PC-3 (cell line): ENCODE data around the gene TOLLIP. TPM values are rescaled to one million over a fixed set of nuclear protein-coding genes. Genes with fewer than 3 reads are reported as not detected.

Source experiments
- ATAC-seq: fragments of 200-7000 bp; cut with Tn5 transposase; 2 replicates; pipeline ENCODE4 v1.9.1; 2020; ENCODE audit warnings: mild to moderate bottlenecking, moderate library complexity
- BruUV-seq: library from RNA; stranded (reverse); fragments of 400-500 nt; replicated peaks from 2 replicates; lab custom pipeline; 2021; lab: Mats Ljungman, UMichigan
- CTCF ChIA-PET: fragments of 300-600 bp; sonication (Branson Sonifier 250); formaldehyde crosslinking; loops from one replicate; lab custom pipeline; 2022; ENCODE audit warnings: antibody characterized with exemption; lab: Charles Lee
- POLR2A ChIA-PET: fragments of 300-600 bp; sonication (Branson Sonifier 250); formaldehyde crosslinking; loops from one replicate; lab custom pipeline; 2022; ENCODE audit warnings: antibody characterized with exemption; ENCODE audit not compliant: unreplicated experiment; lab: Charles Lee
- DNase-seq: peaks from one replicate; pipeline ENCODE4 v3.0.0-alpha.2; 2015
- H2AFZ ChIP-seq: fragments of 300-600 bp; sonication (generic); 2 replicates; pipeline ENCODE4 v1.6.0; 2016; ENCODE audit warnings: antibody characterized with exemption, low read length
- H3F3A ChIP-seq: fragments of 300-600 bp; sonication (generic); one replicate; pipeline ENCODE4 v1.6.0; 2017; ENCODE audit warnings: antibody characterized with exemption, low read length, control low read depth, mild to moderate bottlenecking; ENCODE audit not compliant: unreplicated experiment
- H3K27ac ChIP-seq: fragments of 300-600 bp; sonication (generic); 2 replicates; pipeline ENCODE4 v1.5.1; 2016; ENCODE audit warnings: mild to moderate bottlenecking, low read length
- H3K27me3 ChIP-seq: fragments of 300-600 bp; sonication (generic); 2 replicates; pipeline ENCODE4 v1.6.1; 2016; ENCODE audit warnings: low read length, mixed read lengths
- H3K36me3 ChIP-seq: fragments of 300-600 bp; sonication (generic); 2 replicates; pipeline ENCODE4 v1.6.1; 2016; ENCODE audit warnings: low read depth, mixed run types, low read length, mixed read lengths
- H3K4me1 ChIP-seq: fragments of 300-600 bp; sonication (generic); 2 replicates; pipeline ENCODE4 v1.5.1; 2016; ENCODE audit warnings: low read length; ENCODE audit not compliant: insufficient read depth
- H3K4me2 ChIP-seq: fragments of 300-600 bp; sonication (generic); 2 replicates; pipeline ENCODE4 v1.6.0; 2016; ENCODE audit warnings: low read length
- H3K4me3 ChIP-seq: fragments of 300-600 bp; sonication (generic); 2 replicates; pipeline ENCODE4 v1.5.1; 2016; ENCODE audit warnings: mild to moderate bottlenecking, low read length, mixed read lengths
- H3K79me2 ChIP-seq: fragments of 300-600 bp; sonication (generic); 2 replicates; pipeline ENCODE4 v1.6.1; 2017; ENCODE audit warnings: low read length, mixed read lengths
- H3K9ac ChIP-seq: fragments of 300-600 bp; sonication (generic); 2 replicates; pipeline ENCODE4 v1.6.0; 2016; ENCODE audit warnings: mild to moderate bottlenecking, low read length
- H3K9me2 ChIP-seq: fragments of 300-600 bp; sonication (generic); replicated peaks from 2 replicates; pipeline ENCODE4 v1.6.1; 2016; ENCODE audit warnings: mixed run types, low read length, mixed read lengths
- H3K9me3 ChIP-seq: fragments of 300-600 bp; sonication (generic); 2 replicates; pipeline ENCODE4 v1.6.1; 2016; ENCODE audit warnings: low read length, mixed read lengths
- H4K20me1 ChIP-seq: fragments of 300-600 bp; sonication (generic); 2 replicates; pipeline ENCODE4 v1.6.1; 2016; ENCODE audit warnings: low read length, mixed read lengths
- EZH2 ChIP-seq: fragments of 300-600 bp; sonication (generic); IDR thresholded peaks from one replicate; pipeline ENCODE4 v1.6.1; 2017; ENCODE audit warnings: antibody characterized with exemption, mild to moderate bottlenecking, low read length; ENCODE audit not compliant: unreplicated experiment
- EZH2phosphoT487 ChIP-seq: fragments of 300-600 bp; sonication (generic); IDR thresholded peaks from 2 replicates; pipeline ENCODE4 v1.6.1; 2018; ENCODE audit warnings: mild to moderate bottlenecking, antibody characterized with exemption, low read length, borderline replicate concordance
- intact Hi-C: fragments of 100-400 bp; cut with micrococcal nuclease; formaldehyde crosslinking; loops from 2 replicates; pipeline ENCODE4 v1.9.0; 2023
- total RNA-seq: library from RNA; depleted of rRNA; stranded (reverse); fragments of >200 nt; gene quantifications from 2 replicates; pipeline ENCODE4 v1.2.3, GENCODE V29; 2014
- TF ChIP-seq, protein P1 (sequence below): fragments of 300-600 bp; sonication (generic); conservative IDR thresholded peaks from 2 replicates; pipeline ENCODE4 v1.5.1; 2017; ENCODE audit warnings: antibody characterized with exemption, low read depth, mild to moderate bottlenecking, low read length

Gene TOLLIP
- total RNA-seq, 1 experiment from 2014 or later, result 43.2 TPM

DNA sequence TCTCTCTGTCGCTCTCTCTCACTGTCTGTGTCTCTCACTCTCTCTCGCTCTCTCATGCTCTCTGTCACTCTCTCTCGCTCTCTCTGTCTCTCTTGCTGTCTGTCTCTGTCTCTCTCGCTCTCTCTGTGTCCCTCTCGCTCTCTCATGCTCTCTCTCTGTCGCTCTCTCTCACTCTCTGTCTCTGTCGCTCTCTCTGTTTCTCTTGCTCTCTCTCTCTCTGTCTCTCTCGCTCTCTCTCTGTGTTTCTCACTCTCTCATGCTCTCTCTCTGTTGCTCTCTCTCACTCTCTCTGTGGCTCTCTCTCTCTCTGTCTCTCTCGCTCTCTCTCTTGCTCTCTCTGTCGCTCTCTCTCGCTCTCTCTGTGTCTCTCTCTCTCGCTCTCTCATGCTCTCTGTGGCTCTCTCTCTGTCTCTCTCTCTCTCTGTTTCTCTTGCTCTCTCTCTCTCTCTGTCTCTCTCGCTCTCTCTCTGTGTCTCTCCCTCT lies 47.1 kb upstream of the TOLLIP start:
- no peak overlapping the region for H3K27ac ChIP-seq
- intact Hi-C loops, result no loop called here
- H3F3A ChIP-seq, result no peaks in the 10 kb centered on the region
- H3K4me2 ChIP-seq, result no peak overlapping the region
- peaks cover 11% of the 10 kb centered on the region; the same call in 1 of the 2 replicates for H3K27me3 ChIP-seq
- ATAC-seq, result no peak
- no peak for TF ChIP-seq EZH2phosphoT487
- TF ChIP-seq, protein P1, sequence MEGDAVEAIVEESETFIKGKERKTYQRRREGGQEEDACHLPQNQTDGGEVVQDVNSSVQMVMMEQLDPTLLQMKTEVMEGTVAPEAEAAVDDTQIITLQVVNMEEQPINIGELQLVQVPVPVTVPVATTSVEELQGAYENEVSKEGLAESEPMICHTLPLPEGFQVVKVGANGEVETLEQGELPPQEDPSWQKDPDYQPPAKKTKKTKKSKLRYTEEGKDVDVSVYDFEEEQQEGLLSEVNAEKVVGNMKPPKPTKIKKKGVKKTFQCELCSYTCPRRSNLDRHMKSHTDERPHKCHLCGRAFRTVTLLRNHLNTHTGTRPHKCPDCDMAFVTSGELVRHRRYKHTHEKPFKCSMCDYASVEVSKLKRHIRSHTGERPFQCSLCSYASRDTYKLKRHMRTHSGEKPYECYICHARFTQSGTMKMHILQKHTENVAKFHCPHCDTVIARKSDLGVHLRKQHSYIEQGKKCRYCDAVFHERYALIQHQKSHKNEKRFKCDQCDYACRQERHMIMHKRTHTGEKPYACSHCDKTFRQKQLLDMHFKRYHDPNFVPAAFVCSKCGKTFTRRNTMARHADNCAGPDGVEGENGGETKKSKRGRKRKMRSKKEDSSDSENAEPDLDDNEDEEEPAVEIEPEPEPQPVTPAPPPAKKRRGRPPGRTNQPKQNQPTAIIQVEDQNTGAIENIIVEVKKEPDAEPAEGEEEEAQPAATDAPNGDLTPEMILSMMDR, result no peak
- no peak for TF ChIP-seq EZH2
- DNase-seq, result no peak
- H3K4me1 ChIP-seq, result no peaks in the 10 kb centered on the region
- H3K9me2 ChIP-seq, result no peaks in the 10 kb centered on the region
- CTCF ChIA-PET, result no interaction called here
- no peak overlapping the region for H2AFZ ChIP-seq
- no peak overlapping the region for H3K9ac ChIP-seq
- POLR2A ChIA-PET, result no interaction called here
- H3K4me3 ChIP-seq, result no peak overlapping the region
- no peaks in the 10 kb centered on the region for H4K20me1 ChIP-seq
- no TSS peak for BruUV-seq
- no peaks in the 10 kb centered on the region for H3K79me2 ChIP-seq
- no peaks in the 10 kb centered on the region for H3K9me3 ChIP-seq
- H3K36me3 ChIP-seq, result no peaks in the 10 kb centered on the region

DNA sequence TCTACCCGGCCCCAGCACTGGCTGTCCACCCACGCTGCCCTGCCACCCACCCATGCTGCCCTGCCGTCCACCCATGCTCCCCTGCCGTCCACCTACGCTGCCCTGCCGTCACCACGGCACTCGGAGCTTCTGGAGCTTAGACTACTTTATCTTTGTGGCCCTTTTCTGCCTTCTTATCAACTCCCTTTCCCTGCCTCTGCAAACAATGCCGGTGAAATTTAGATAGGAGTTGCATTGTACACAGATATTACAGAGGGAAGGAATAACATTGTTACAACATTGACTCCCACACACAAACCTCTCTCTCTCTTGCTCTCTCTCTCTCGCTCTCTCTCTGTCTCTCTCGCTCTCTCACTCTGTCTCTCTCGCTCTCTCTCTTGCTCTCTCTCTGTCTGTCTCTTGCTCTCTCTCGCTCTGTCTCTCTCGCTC lies 46.6 kb upstream of the TOLLIP start:
- ATAC-seq (no peak), DNase-seq (no peak)
- intact Hi-C loops, result no loop called here
- Histone ChIP-seq H3K27ac (no peak overlapping the region), H3K36me3 (no peaks in the 10 kb centered on the region), H3K79me2 (no peaks in the 10 kb centered on the region), H3F3A (no peaks in the 10 kb centered on the region), H3K9me3 (no peaks in the 10 kb centered on the region), H4K20me1 (no peaks in the 10 kb centered on the region), H2AFZ (no peak overlapping the region), H3K9ac (no peak overlapping the region), H3K4me3 (no peak overlapping the region), H3K27me3 (peaks cover 11% of the 10 kb centered on the region; the same call in 1 of the 2 replicates), H3K9me2 (no peaks in the 10 kb centered on the region), H3K4me2 (no peak overlapping the region), H3K4me1 (no peaks in the 10 kb centered on the region)
- ChIA-PET POLR2A (no interaction called here), CTCF (no interaction called here)
- TF ChIP-seq EZH2phosphoT487 (no peak), EZH2 (no peak)
- TF ChIP-seq, protein P1, result no peak
- BruUV-seq, result no TSS peak

DNA sequence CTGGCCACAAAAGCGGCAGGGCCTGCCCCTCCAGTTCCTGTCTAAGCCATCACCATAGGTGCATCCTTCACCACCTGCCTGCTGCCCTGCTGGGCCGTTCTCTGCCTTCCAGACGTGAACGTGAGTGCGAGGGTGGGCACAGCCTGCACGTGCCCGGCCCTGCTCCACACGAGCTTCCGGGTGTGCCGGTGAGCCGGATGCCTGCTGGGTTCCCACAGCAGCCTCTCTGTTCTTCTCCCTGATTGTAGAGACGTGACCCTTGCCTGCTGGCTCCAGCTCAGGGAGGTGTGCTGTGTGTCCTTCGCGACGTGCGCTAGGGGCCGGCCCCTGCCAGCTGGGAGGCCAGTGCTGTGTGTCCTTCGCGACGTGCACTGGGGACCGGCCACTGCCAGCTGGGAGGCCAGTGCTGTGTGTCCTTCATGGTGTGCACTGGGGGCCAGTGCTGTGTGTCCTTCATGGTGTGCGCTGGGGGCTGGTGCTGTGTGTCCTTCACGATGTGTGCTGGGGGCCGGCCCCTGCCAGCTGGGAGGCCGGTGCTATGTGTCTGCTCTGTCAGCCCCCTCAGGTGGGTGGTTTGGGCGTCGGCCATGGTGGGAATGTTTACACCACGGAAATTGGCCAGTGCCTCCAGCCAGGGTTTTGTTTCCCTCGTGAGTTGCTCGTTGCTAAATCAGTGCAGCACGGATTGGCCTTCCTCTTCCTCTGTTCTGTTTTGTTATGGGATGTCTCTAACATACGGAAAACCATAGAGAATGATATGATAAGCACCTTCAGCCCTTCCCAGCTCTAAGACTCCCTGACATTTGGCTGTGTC lies 44.9 kb upstream of the TOLLIP start:
- ChIA-PET POLR2A (no interaction called here), CTCF (no interaction called here)
- intact Hi-C loops, result no loop called here
- no peak overlapping the region for H3K4me2 ChIP-seq
- no peaks in the 10 kb centered on the region for H3K36me3 ChIP-seq
- H4K20me1 ChIP-seq, result no peaks in the 10 kb centered on the region
- TF ChIP-seq, protein P1, result no peak
- TF ChIP-seq EZH2phosphoT487 (no peak), EZH2 (no peak)
- no peak for DNase-seq
- H2AFZ ChIP-seq, result no peak overlapping the region
- H3K79me2 ChIP-seq, result no peaks in the 10 kb centered on the region
- no peak; the same call in 1 of the 2 replicates for ATAC-seq
- H3K9me2 ChIP-seq, result no peaks in the 10 kb centered on the region
- H3K4me1 ChIP-seq, result no peaks in the 10 kb centered on the region
- no peak overlapping the region for H3K4me3 ChIP-seq
- H3K9me3 ChIP-seq, result no peaks in the 10 kb centered on the region
- peaks cover 11% of the 10 kb centered on the region; the same call in 1 of the 2 replicates for H3K27me3 ChIP-seq
- H3K27ac ChIP-seq, result no peak overlapping the region
- no peaks in the 10 kb centered on the region for H3F3A ChIP-seq
- BruUV-seq, result no TSS peak
- H3K9ac ChIP-seq, result no peak overlapping the region
